Ishikawa (cell line): ENCODE results near the gene EPHA6.

ENCODE experiments used
- EP300 ChIP-seq: IDR thresholded peaks from 2 replicates; pipeline ENCODE4 v1.6.1; 2012; ENCODE audit warnings: borderline replicate concordance
- TEAD4 ChIP-seq: IDR thresholded peaks from 2 replicates; pipeline ENCODE4 v1.6.1; 2012
- YY1 ChIP-seq: IDR thresholded peaks from 2 replicates; pipeline ENCODE4 v1.6.1; 2012; ENCODE audit warnings: low read depth
- TF ChIP-seq, protein P1 (sequence below): IDR thresholded peaks from 2 replicates; pipeline ENCODE4 v1.6.1; 2012

DNA sequence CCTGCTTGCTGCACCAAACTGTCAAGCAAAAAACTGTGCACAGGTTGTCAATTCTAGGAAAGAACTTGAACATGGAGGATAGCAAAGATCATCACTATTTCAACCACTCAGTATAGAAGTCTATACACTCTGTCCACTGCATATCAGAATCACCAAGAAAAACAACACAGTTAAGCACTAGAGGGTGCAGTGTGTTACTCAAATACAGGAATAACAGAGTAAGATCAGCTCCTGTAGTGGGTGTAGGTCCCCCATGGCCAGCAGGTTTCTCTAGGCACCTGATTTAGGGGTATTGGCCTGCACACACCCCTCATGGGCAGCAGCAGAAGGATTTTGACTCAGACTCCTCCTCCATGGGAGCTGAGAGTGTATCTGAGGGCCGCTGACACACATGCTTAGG, 464.1 kb downstream of the EPHA6 start:
- TF ChIP-seq EP300, result no peak
- no peak for TF ChIP-seq TEAD4
- no peak for TF ChIP-seq YY1
- TF ChIP-seq, protein P1, sequence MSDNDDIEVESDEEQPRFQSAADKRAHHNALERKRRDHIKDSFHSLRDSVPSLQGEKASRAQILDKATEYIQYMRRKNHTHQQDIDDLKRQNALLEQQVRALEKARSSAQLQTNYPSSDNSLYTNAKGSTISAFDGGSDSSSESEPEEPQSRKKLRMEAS, result no peak
